HEK293 (cell line): Measurements from ENCODE around the gene CD3G.

Experiments
- CTCF ChIA-PET: fragments of 350-600 bp; formaldehyde crosslinking; extraction: SDS; loops from one replicate; lab custom pipeline; 2021; ENCODE audit warnings: antibody characterized with exemption; lab: Yijun Ruan, JAX
- POLR2A ChIA-PET: fragments of 300-600 bp; formaldehyde crosslinking; extraction: SDS; loops from one replicate; lab custom pipeline; 2020; ENCODE audit warnings: antibody characterized with exemption, inconsistent platforms; lab: Yijun Ruan, JAX
- H3K27ac ChIP-seq: fragments of 200-500 bp; sonication (Bioruptor generic); 2 replicates; pipeline ENCODE4 v1.5.1; 2014; ENCODE audit warnings: low read depth, low read length, control low read depth, inconsistent platforms; ENCODE audit errors: extremely low read depth
- H3K36me3 ChIP-seq, 2 experiments: fragments of 200-500 bp in 1 of 2; sonication (Bioruptor generic) in 1 of 2; 1 replicate in 1 of 2; 2 replicates in 1 of 2; pipeline ENCODE4 v1.5.1; 2014 to 2017; ENCODE audit warnings: inconsistent platforms in 2 of 2, low read length in 2 of 2; ENCODE audit not compliant: control insufficient read depth in 2 of 2, insufficient read depth in 1 of 2
- H3K4me1 ChIP-seq: fragments of 200-500 bp; sonication (Bioruptor generic); 2 replicates; pipeline ENCODE4 v1.5.1; 2014; ENCODE audit warnings: mild to moderate bottlenecking, low read length, inconsistent platforms; ENCODE audit not compliant: control insufficient read depth, insufficient read depth
- H3K4me3 ChIP-seq: 2 replicates; pipeline ENCODE4 v1.5.1; 2011; ENCODE audit warnings: low read depth, mild to moderate bottlenecking, control low read depth, low read length, moderate library complexity
- H3K9me3 ChIP-seq: fragments of 200-500 bp; sonication (Bioruptor generic); 2 replicates; pipeline ENCODE4 v1.5.1; 2014; ENCODE audit warnings: low read depth, low read length, inconsistent platforms; ENCODE audit not compliant: control insufficient read depth, insufficient read depth
- KLF7 ChIP-seq: fragments of 450-650 bp; formaldehyde crosslinking; IDR thresholded peaks from 2 replicates; pipeline ENCODE4 v1.5.1; 2016; ENCODE audit warnings: missing biosample characterization, missing genetic modification characterization, borderline replicate concordance
- PRDM6 ChIP-seq: fragments of 450-650 bp; formaldehyde crosslinking; IDR thresholded peaks from 2 replicates; pipeline ENCODE4 v1.5.1; 2017; ENCODE audit warnings: missing biosample characterization, missing genetic modification characterization
- TSHZ1 ChIP-seq: fragments of 450-650 bp; formaldehyde crosslinking; IDR thresholded peaks from 2 replicates; pipeline ENCODE4 v1.5.1; 2016; ENCODE audit warnings: missing biosample characterization, missing genetic modification characterization, borderline replicate concordance
- WT1 ChIP-seq: fragments of 450-650 bp; formaldehyde crosslinking; IDR thresholded peaks from 2 replicates; pipeline ENCODE4 v1.5.1; 2016; ENCODE audit warnings: missing biosample characterization, missing genetic modification characterization
- YY2 ChIP-seq: fragments of 450-650 bp; formaldehyde crosslinking; IDR thresholded peaks from 2 replicates; pipeline ENCODE4 v1.5.1; 2016; ENCODE audit warnings: missing biosample characterization, missing genetic modification characterization
- ZBTB44 ChIP-seq: fragments of 450-650 bp; IDR thresholded peaks from 2 replicates; pipeline ENCODE4 v1.5.1; 2018; ENCODE audit warnings: missing biosample characterization, mild to moderate bottlenecking, missing genetic modification characterization
- ZNF146 ChIP-seq: fragments of 450-650 bp; formaldehyde crosslinking; IDR thresholded peaks from 2 replicates; pipeline ENCODE4 v1.5.1; 2016; ENCODE audit warnings: missing biosample characterization, missing genetic modification characterization
- ZNF174 ChIP-seq: fragments of 450-650 bp; formaldehyde crosslinking; IDR thresholded peaks from 2 replicates; pipeline ENCODE4 v1.5.0; 2017; ENCODE audit warnings: missing biosample characterization, mild to moderate bottlenecking, missing genetic modification characterization
- ZNF211 ChIP-seq: fragments of 450-650 bp; formaldehyde crosslinking; IDR thresholded peaks from 2 replicates; pipeline ENCODE4 v1.5.1; 2016; ENCODE audit warnings: low read depth, missing biosample characterization, missing genetic modification characterization
- ZNF324 ChIP-seq: fragments of 450-650 bp; formaldehyde crosslinking; IDR thresholded peaks from 2 replicates; pipeline ENCODE4 v1.5.1; 2016; ENCODE audit warnings: missing biosample characterization, missing genetic modification characterization
- ZNF354C ChIP-seq: fragments of 450-650 bp; formaldehyde crosslinking; IDR thresholded peaks from 2 replicates; pipeline ENCODE4 v1.5.1; 2016; ENCODE audit warnings: missing biosample characterization, missing genetic modification characterization, low read depth, borderline replicate concordance
- ZNF362 ChIP-seq: fragments of 450-650 bp; formaldehyde crosslinking; IDR thresholded peaks from 2 replicates; pipeline ENCODE4 v1.5.1; 2016; ENCODE audit warnings: missing biosample characterization, missing genetic modification characterization
- ZNF394 ChIP-seq: fragments of 450-650 bp; formaldehyde crosslinking; IDR thresholded peaks from 2 replicates; pipeline ENCODE4 v1.5.1; 2016; ENCODE audit warnings: missing biosample characterization, missing genetic modification characterization, mild to moderate bottlenecking, moderate library complexity, borderline replicate concordance
- ZNF529 ChIP-seq: fragments of 450-650 bp; formaldehyde crosslinking; IDR thresholded peaks from 2 replicates; pipeline ENCODE4 v1.5.1; 2017; ENCODE audit warnings: missing genetic modification characterization, missing biosample characterization; ENCODE audit not compliant: insufficient replicate concordance
- ZNF560 ChIP-seq: fragments of 450-650 bp; formaldehyde crosslinking; IDR thresholded peaks from 2 replicates; pipeline ENCODE4 v1.5.1; 2017; ENCODE audit warnings: missing biosample characterization, missing genetic modification characterization, borderline replicate concordance
- ZNF580 ChIP-seq: fragments of 450-650 bp; formaldehyde crosslinking; IDR thresholded peaks from 2 replicates; pipeline ENCODE4 v1.5.1; 2016; ENCODE audit warnings: missing biosample characterization, missing genetic modification characterization
- ZSCAN23 ChIP-seq: fragments of 450-650 bp; formaldehyde crosslinking; IDR thresholded peaks from 2 replicates; pipeline ENCODE4 v1.5.1; 2016; ENCODE audit warnings: missing biosample characterization, missing genetic modification characterization

CD3G gene

GRCh38 chr11:118349475-118349874 lies 5.3 kb downstream of the CD3G start:
- no peaks in the 10 kb centered on the region for H3K4me1 ChIP-seq
- H3K27ac ChIP-seq, result no peak overlapping the region
- ChIA-PET POLR2A (no interaction called here), CTCF (no interaction called here)
- TF ChIP-seq TSHZ1 (tag by site-specific recombination) (no peak), ZNF580 (tag by site-specific recombination) (no peak), ZNF211 (no peak), ZSCAN23 (tag by site-specific recombination) (no peak), ZNF560 (tag by site-specific recombination) (no peak), WT1 (tag by site-specific recombination) (no peak), ZBTB44 (tag by site-specific recombination) (no peak), YY2 (no peak), ZNF146 (tag by site-specific recombination) (no peak), ZNF174 (tag by site-specific recombination) (no peak), ZNF394 (tag by site-specific recombination) (no peak), PRDM6 (no peak), ZNF362 (tag by site-specific recombination) (no peak), KLF7 (tag by site-specific recombination) (no peak), ZNF529 (no peak), ZNF354C (tag by site-specific recombination) (no peak), ZNF324 (tag by site-specific recombination) (no peak)
- H3K9me3 ChIP-seq, result no peaks in the 10 kb centered on the region
- H3K4me3 ChIP-seq, result no peak overlapping the region
- no peaks in the 10 kb centered on the region for H3K36me3 ChIP-seq
